Hepatocyte (in vitro differentiated cells): Measurements from ENCODE around the gene USP6NL.

Experiments used
- EZH2 ChIP-seq: fragments of 200-600 bp; sonication (generic); IDR thresholded peaks from 2 replicates; pipeline ENCODE4 v1.6.1; 2016; ENCODE audit warnings: antibody characterized with exemption, mild to moderate bottlenecking, borderline replicate concordance
- TF ChIP-seq, protein P1 (sequence below): fragments of 200-600 bp; sonication (generic); IDR thresholded peaks from 2 replicates; pipeline ENCODE4 v1.5.1; 2016; ENCODE audit warnings: antibody characterized with exemption, mild to moderate bottlenecking; ENCODE audit not compliant: poor library complexity

- TF ChIP-seq, protein P1, sequence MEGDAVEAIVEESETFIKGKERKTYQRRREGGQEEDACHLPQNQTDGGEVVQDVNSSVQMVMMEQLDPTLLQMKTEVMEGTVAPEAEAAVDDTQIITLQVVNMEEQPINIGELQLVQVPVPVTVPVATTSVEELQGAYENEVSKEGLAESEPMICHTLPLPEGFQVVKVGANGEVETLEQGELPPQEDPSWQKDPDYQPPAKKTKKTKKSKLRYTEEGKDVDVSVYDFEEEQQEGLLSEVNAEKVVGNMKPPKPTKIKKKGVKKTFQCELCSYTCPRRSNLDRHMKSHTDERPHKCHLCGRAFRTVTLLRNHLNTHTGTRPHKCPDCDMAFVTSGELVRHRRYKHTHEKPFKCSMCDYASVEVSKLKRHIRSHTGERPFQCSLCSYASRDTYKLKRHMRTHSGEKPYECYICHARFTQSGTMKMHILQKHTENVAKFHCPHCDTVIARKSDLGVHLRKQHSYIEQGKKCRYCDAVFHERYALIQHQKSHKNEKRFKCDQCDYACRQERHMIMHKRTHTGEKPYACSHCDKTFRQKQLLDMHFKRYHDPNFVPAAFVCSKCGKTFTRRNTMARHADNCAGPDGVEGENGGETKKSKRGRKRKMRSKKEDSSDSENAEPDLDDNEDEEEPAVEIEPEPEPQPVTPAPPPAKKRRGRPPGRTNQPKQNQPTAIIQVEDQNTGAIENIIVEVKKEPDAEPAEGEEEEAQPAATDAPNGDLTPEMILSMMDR, result no peak
- no peak for TF ChIP-seq EZH2
Measured at GRCh38 chr10:11588873-11589574, 22.4 kb downstream of the USP6NL start.
